HEK293 (cell line): ENCODE measurements around the gene PCCA.

Source experiments
- BCL11B ChIP-seq: fragments of 450-650 bp; formaldehyde crosslinking; IDR thresholded peaks from 2 replicates; pipeline ENCODE4 v1.5.1; 2016; ENCODE audit warnings: low read depth, missing biosample characterization, missing genetic modification characterization
- SETDB1 ChIP-seq: IDR thresholded peaks from one replicate; pipeline ENCODE4 v1.6.1; 2017; ENCODE audit warnings: mild to moderate bottlenecking, low read length, moderate library complexity, mixed read lengths; ENCODE audit not compliant: insufficient read length
- YY1 ChIP-seq: fragments of 450-650 bp; formaldehyde crosslinking; IDR thresholded peaks from 2 replicates; pipeline ENCODE4 v1.5.1; 2018; ENCODE audit warnings: missing biosample characterization, missing genetic modification characterization
- ZNF155 ChIP-seq: fragments of 450-650 bp; formaldehyde crosslinking; IDR thresholded peaks from 2 replicates; pipeline ENCODE4 v1.5.1; 2016; ENCODE audit warnings: missing biosample characterization, missing genetic modification characterization
- ZNF521 ChIP-seq: fragments of 450-650 bp; formaldehyde crosslinking; IDR thresholded peaks from 2 replicates; pipeline ENCODE4 v1.5.1; 2017; ENCODE audit warnings: missing biosample characterization, mild to moderate bottlenecking, missing genetic modification characterization
- ZNF629 ChIP-seq: fragments of 450-650 bp; formaldehyde crosslinking; IDR thresholded peaks from 2 replicates; pipeline ENCODE4 v1.5.1; 2017; ENCODE audit warnings: missing biosample characterization, missing genetic modification characterization
- ZNF747 ChIP-seq: fragments of 450-650 bp; formaldehyde crosslinking; IDR thresholded peaks from 2 replicates; pipeline ENCODE4 v1.5.1; 2016; ENCODE audit warnings: missing biosample characterization, missing genetic modification characterization
- TF ChIP-seq, protein P1 (sequence below): fragments of 450-650 bp; formaldehyde crosslinking; IDR thresholded peaks from 2 replicates; pipeline ENCODE4 v1.5.1; 2016; ENCODE audit warnings: missing biosample characterization, missing genetic modification characterization
- TF ChIP-seq, protein P2 (sequence below): fragments of 450-650 bp; formaldehyde crosslinking; IDR thresholded peaks from 2 replicates; pipeline ENCODE4 v1.5.1; 2016; ENCODE audit warnings: missing biosample characterization, missing genetic modification characterization
- TF ChIP-seq, protein P3 (sequence below): fragments of 450-650 bp; formaldehyde crosslinking; IDR thresholded peaks from 2 replicates; pipeline ENCODE4 v1.5.1; 2016; ENCODE audit warnings: missing biosample characterization, missing genetic modification characterization, borderline replicate concordance
- TF ChIP-seq, protein P4 (sequence below): fragments of 450-650 bp; formaldehyde crosslinking; IDR thresholded peaks from 2 replicates; pipeline ENCODE4 v1.5.1; 2016; ENCODE audit warnings: missing biosample characterization, missing genetic modification characterization, low read depth

DNA sequence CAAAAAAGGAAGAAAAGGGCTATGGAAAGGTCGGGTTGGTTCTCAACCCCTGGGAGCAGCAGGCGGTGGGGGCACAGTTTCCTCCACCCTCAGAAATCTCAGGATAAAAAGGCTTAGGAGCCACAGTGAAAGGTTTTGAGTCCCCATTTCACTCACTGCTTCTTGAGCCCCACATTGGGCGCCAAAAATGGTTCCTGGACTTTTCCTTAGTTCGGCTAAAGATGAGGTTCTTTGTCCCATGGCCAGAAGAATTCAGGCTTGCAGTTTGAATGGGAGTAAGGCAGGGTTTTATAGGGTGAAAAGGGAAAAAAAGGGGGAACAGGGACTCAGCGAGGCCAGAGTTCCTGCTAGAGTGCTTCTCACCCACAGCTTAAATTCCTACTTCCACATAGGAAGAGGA, 320.2 kb downstream of the PCCA start:
- TF ChIP-seq, protein P1, sequence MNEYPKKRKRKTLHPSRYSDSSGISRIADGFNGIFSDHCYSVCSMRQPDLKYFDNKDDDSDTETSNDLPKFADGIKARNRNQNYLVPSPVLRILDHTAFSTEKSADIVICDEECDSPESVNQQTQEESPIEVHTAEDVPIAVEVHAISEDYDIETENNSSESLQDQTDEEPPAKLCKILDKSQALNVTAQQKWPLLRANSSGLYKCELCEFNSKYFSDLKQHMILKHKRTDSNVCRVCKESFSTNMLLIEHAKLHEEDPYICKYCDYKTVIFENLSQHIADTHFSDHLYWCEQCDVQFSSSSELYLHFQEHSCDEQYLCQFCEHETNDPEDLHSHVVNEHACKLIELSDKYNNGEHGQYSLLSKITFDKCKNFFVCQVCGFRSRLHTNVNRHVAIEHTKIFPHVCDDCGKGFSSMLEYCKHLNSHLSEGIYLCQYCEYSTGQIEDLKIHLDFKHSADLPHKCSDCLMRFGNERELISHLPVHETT (tag by site-specific recombination) = no peak
- TF ChIP-seq ZNF629 (tag by site-specific recombination) = no peak
- TF ChIP-seq, protein P2, sequence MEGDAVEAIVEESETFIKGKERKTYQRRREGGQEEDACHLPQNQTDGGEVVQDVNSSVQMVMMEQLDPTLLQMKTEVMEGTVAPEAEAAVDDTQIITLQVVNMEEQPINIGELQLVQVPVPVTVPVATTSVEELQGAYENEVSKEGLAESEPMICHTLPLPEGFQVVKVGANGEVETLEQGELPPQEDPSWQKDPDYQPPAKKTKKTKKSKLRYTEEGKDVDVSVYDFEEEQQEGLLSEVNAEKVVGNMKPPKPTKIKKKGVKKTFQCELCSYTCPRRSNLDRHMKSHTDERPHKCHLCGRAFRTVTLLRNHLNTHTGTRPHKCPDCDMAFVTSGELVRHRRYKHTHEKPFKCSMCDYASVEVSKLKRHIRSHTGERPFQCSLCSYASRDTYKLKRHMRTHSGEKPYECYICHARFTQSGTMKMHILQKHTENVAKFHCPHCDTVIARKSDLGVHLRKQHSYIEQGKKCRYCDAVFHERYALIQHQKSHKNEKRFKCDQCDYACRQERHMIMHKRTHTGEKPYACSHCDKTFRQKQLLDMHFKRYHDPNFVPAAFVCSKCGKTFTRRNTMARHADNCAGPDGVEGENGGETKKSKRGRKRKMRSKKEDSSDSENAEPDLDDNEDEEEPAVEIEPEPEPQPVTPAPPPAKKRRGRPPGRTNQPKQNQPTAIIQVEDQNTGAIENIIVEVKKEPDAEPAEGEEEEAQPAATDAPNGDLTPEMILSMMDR (tag by site-specific recombination) = no peak
- TF ChIP-seq, protein P3, sequence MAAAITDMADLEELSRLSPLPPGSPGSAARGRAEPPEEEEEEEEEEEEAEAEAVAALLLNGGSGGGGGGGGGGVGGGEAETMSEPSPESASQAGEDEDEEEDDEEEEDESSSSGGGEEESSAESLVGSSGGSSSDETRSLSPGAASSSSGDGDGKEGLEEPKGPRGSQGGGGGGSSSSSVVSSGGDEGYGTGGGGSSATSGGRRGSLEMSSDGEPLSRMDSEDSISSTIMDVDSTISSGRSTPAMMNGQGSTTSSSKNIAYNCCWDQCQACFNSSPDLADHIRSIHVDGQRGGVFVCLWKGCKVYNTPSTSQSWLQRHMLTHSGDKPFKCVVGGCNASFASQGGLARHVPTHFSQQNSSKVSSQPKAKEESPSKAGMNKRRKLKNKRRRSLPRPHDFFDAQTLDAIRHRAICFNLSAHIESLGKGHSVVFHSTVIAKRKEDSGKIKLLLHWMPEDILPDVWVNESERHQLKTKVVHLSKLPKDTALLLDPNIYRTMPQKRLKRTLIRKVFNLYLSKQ (tag by site-specific recombination) = no peak
- peak; percentile 32 for TF ChIP-seq SETDB1
- no peak for TF ChIP-seq BCL11B (tag by site-specific recombination)
- TF ChIP-seq, protein P4, sequence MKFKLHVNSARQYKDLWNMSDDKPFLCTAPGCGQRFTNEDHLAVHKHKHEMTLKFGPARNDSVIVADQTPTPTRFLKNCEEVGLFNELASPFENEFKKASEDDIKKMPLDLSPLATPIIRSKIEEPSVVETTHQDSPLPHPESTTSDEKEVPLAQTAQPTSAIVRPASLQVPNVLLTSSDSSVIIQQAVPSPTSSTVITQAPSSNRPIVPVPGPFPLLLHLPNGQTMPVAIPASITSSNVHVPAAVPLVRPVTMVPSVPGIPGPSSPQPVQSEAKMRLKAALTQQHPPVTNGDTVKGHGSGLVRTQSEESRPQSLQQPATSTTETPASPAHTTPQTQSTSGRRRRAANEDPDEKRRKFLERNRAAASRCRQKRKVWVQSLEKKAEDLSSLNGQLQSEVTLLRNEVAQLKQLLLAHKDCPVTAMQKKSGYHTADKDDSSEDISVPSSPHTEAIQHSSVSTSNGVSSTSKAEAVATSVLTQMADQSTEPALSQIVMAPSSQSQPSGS (tag by site-specific recombination) = no peak
- no peak for TF ChIP-seq ZNF747 (tag by site-specific recombination)
- TF ChIP-seq ZNF521 = no peak
- no peak for TF ChIP-seq YY1
- no peak for TF ChIP-seq ZNF155 (tag by site-specific recombination)
